ENCODE results near the gene FBXO21.
A peak's percentile ranks its signal among the peaks of the same experiment; 100 is the strongest.

The FBXO21 gene

DNA sequence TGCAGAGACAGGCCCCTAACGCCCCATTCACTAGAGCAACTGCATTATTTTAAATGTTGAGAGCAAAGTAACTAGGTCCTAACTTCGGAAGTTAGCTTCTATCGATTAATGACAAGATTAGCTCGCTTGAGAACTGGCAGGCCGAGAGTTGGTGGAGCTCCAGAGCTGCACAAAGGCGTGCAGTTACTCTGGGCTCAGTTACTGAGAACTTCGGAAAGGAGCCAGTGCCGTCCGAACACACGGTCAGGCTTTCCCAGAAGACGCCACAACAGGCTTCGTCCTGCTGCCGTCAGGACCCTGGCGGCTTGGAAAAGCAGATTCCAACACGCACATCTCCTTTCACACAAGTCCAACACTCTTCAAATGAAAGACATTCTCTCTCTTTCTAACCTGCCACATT lies 45.7 kb downstream of the FBXO21 start:
- no peaks in the 10 kb centered on the region for H3K9me3 ChIP-seq (ENCODE audit: low read length)
- peaks cover 31% of the 10 kb centered on the region for H3K4me1 ChIP-seq (ENCODE audit: insufficient read depth, low read length, severe bottlenecking)
- H3K27me3 ChIP-seq (ENCODE audit: insufficient read depth, low read length), result no peaks in the 10 kb centered on the region
- H3K4me2 ChIP-seq (ENCODE audit: low read length), result no peak overlapping the region
- no peaks in the 10 kb centered on the region for H4K20me1 ChIP-seq (ENCODE audit: insufficient read depth, low read length)
- no peak overlapping the region for H3K27ac ChIP-seq (ENCODE audit: low read depth, low read length, poor library complexity, severe bottlenecking)
- no peak overlapping the region for H3K9ac ChIP-seq (ENCODE audit: low read length)
- no peak for TF ChIP-seq EZH2 (IDR thresholded peaks at IDR 0.05; ENCODE audit: borderline replicate concordance, low read length)
- no peaks in the 10 kb centered on the region for H3K79me2 ChIP-seq (ENCODE audit: insufficient read depth, low read length)
- no peak overlapping the region for H3K4me3 ChIP-seq (ENCODE audit: low read depth, low read length, poor library complexity, severe bottlenecking)
- H3K36me3 ChIP-seq (ENCODE audit: insufficient read depth, low read length), result peaks cover 50% of the 10 kb centered on the region
- no peaks in the 10 kb centered on the region for H3K9me2 ChIP-seq (ENCODE audit: low read depth, low read length)
- H3F3A ChIP-seq (ENCODE audit: insufficient read depth, low read length), result no peaks in the 10 kb centered on the region
- H2AFZ ChIP-seq (ENCODE audit: low read length), result no peak overlapping the region

DNA sequence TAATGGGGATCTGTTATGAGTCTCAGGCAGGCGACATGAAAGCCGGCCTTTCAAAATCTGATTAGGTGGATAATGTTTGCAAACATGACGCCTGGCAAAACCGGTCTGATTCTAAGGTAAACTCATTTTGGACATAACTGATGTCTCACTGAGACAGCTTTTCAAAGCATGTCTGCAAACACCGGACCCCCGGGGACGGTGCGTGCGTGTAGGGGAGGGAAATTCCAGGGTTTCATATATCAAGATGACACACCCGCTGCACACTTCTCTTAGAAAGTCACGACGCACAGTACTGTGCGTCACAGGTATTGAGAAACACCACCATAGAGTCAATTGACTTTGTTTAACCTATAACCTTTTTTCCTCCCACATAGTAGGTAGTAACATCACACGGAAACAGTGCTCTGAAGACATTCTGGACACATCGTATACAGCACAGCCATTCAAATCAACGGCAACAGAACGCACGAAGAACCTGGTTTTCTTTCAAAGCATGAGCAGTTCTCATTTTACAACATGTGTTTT lies 47.2 kb downstream of the FBXO21 start:
- Histone ChIP-seq H3K9ac (ENCODE audit: low read length) (no peak overlapping the region), H3K4me2 (ENCODE audit: low read length) (no peak overlapping the region; the same call in 1 of the 2 replicates), H3K9me2 (ENCODE audit: low read depth, low read length) (no peaks in the 10 kb centered on the region), H3F3A (ENCODE audit: insufficient read depth, low read length) (no peaks in the 10 kb centered on the region), H3K4me1 (ENCODE audit: insufficient read depth, low read length, severe bottlenecking) (peaks cover 31% of the 10 kb centered on the region), H3K36me3 (ENCODE audit: insufficient read depth, low read length) (peaks cover 37% of the 10 kb centered on the region), H3K79me2 (ENCODE audit: insufficient read depth, low read length) (no peaks in the 10 kb centered on the region), H3K9me3 (ENCODE audit: low read length) (no peaks in the 10 kb centered on the region), H2AFZ (ENCODE audit: low read length) (no peak overlapping the region), H3K27ac (ENCODE audit: low read depth, low read length, poor library complexity, severe bottlenecking) (peak overlapping the region; percentile 54), H4K20me1 (ENCODE audit: insufficient read depth, low read length) (no peaks in the 10 kb centered on the region), H3K27me3 (ENCODE audit: insufficient read depth, low read length) (no peaks in the 10 kb centered on the region), H3K4me3 (ENCODE audit: low read depth, low read length, poor library complexity, severe bottlenecking) (no peak overlapping the region)
- no peak for TF ChIP-seq EZH2 (IDR thresholded peaks at IDR 0.05; ENCODE audit: borderline replicate concordance, low read length)
- TF ChIP-seq, protein P1, sequence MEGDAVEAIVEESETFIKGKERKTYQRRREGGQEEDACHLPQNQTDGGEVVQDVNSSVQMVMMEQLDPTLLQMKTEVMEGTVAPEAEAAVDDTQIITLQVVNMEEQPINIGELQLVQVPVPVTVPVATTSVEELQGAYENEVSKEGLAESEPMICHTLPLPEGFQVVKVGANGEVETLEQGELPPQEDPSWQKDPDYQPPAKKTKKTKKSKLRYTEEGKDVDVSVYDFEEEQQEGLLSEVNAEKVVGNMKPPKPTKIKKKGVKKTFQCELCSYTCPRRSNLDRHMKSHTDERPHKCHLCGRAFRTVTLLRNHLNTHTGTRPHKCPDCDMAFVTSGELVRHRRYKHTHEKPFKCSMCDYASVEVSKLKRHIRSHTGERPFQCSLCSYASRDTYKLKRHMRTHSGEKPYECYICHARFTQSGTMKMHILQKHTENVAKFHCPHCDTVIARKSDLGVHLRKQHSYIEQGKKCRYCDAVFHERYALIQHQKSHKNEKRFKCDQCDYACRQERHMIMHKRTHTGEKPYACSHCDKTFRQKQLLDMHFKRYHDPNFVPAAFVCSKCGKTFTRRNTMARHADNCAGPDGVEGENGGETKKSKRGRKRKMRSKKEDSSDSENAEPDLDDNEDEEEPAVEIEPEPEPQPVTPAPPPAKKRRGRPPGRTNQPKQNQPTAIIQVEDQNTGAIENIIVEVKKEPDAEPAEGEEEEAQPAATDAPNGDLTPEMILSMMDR (IDR thresholded peaks at IDR 0.05; ENCODE audit: low read length), result no peak

DNA sequence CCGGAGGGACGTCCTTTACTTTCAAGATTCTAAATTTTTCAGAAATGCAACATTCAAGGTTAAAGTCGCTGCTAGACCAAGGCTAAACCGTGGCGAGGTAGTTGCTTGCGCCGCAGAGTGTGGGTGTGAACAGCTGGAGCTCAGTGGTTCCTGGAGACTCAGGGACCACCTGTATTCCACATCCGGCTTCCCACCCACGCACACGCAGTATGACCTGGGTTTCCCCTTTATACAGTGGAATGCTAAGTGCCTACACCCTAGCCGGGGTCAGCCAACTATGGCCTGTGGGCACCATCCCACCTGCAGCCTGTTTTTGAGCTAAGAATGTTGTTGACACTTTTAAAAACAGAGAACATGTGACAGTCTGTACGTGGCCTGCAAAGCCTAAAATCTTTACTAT lies 48.2 kb downstream of the FBXO21 start:
- no peaks in the 10 kb centered on the region for H3K27me3 ChIP-seq (ENCODE audit: insufficient read depth, low read length)

More for the DNA sequence above, 48.2 kb downstream of the FBXO21 start:
- H3K9ac ChIP-seq (ENCODE audit: low read length), result no peak overlapping the region
- H3K4me1 ChIP-seq (ENCODE audit: insufficient read depth, low read length, severe bottlenecking), result peaks cover 31% of the 10 kb centered on the region
- H3K36me3 ChIP-seq (ENCODE audit: insufficient read depth, low read length), result peaks cover 34% of the 10 kb centered on the region
- no peak overlapping the region for H2AFZ ChIP-seq (ENCODE audit: low read length)
- peak overlapping the region; percentile 54 for H3K27ac ChIP-seq (ENCODE audit: low read depth, low read length, poor library complexity, severe bottlenecking)
- H3K79me2 ChIP-seq (ENCODE audit: insufficient read depth, low read length), result no peaks in the 10 kb centered on the region
- no peaks in the 10 kb centered on the region for H3K9me3 ChIP-seq (ENCODE audit: low read length)
- H3K9me2 ChIP-seq (ENCODE audit: low read depth, low read length), result no peaks in the 10 kb centered on the region
- H3F3A ChIP-seq (ENCODE audit: insufficient read depth, low read length), result no peaks in the 10 kb centered on the region
- TF ChIP-seq, protein P1 (IDR thresholded peaks at IDR 0.05; ENCODE audit: low read length), result no peak
- no peak for TF ChIP-seq EZH2 (IDR thresholded peaks at IDR 0.05; ENCODE audit: borderline replicate concordance, low read length)
- no peak overlapping the region for H3K4me3 ChIP-seq (ENCODE audit: low read depth, low read length, poor library complexity, severe bottlenecking)
- H3K4me2 ChIP-seq (ENCODE audit: low read length), result no peak overlapping the region; the same call in 1 of the 2 replicates
- H4K20me1 ChIP-seq (ENCODE audit: insufficient read depth, low read length), result no peaks in the 10 kb centered on the region
